Panc1 (cell line): ENCODE data around the gene EID2B. TPM values are rescaled to one million over a fixed set of nuclear protein-coding genes. Genes with fewer than 3 reads are reported as not detected.

Source experiments
- ATAC-seq: fragments of 200-7000 bp; cut with Tn5 transposase; 2 replicates; pipeline ENCODE4 v1.9.1; 2020; ENCODE audit warnings: mild to moderate bottlenecking, moderate library complexity
- BruUV-seq: library from RNA; stranded (reverse); fragments of 400-500 nt; replicated peaks from 2 replicates; lab custom pipeline; 2021; lab: Mats Ljungman, UMichigan
- CTCF ChIA-PET: fragments of 300-600 bp; sonication (Branson Sonifier 250); formaldehyde crosslinking; loops from one replicate; lab custom pipeline; 2022; ENCODE audit warnings: antibody characterized with exemption; lab: Charles Lee
- POLR2A ChIA-PET: fragments of 300-600 bp; sonication (Branson Sonifier 250); formaldehyde crosslinking; loops from one replicate; lab custom pipeline; 2022; ENCODE audit warnings: antibody characterized with exemption; lab: Charles Lee
- DNase-seq: peaks from one replicate; pipeline ENCODE4 v3.0.0-alpha.2; 2010; ENCODE audit warnings: low read depth, low spot score
- H3K27ac ChIP-seq: 2 replicates; pipeline ENCODE4 v1.5.1; 2011; ENCODE audit warnings: mild to moderate bottlenecking, low read length, inconsistent platforms
- H3K27me3 ChIP-seq: fragments of 200-500 bp; sonication (Bioruptor generic); 2 replicates; pipeline ENCODE4 v1.6.0; 2014; ENCODE audit warnings: low read length, inconsistent platforms; ENCODE audit not compliant: control insufficient read depth, insufficient read depth
- H3K36me3 ChIP-seq: fragments of 200-500 bp; sonication (Bioruptor generic); 2 replicates; pipeline ENCODE4 v1.5.1; 2014; ENCODE audit warnings: inconsistent platforms, mild to moderate bottlenecking, low read length, moderate library complexity; ENCODE audit not compliant: control insufficient read depth, insufficient read depth
- H3K4me1 ChIP-seq: 2 replicates; pipeline ENCODE4 v1.5.1; 2011; ENCODE audit warnings: inconsistent platforms, mild to moderate bottlenecking, low read length, moderate library complexity; ENCODE audit not compliant: control insufficient read depth, insufficient read depth
- H3K4me3 ChIP-seq, 2 experiments: 2 replicates each; pipeline ENCODE4 v1.5.1; 2011 to 2012; ENCODE audit warnings: low read depth in 2 of 2, low read length in 2 of 2, mild to moderate bottlenecking in 2 of 2, inconsistent platforms in 1 of 2, moderate library complexity in 1 of 2
- H3K9me3 ChIP-seq: fragments of 200-500 bp; sonication (Bioruptor generic); 2 replicates; pipeline ENCODE4 v1.5.1; 2014; ENCODE audit warnings: low read depth, mild to moderate bottlenecking, inconsistent platforms, low read length, moderate library complexity; ENCODE audit not compliant: control insufficient read depth, insufficient read depth
- POLR2AphosphoS5 ChIP-seq: IDR thresholded peaks from 2 replicates; pipeline ENCODE4 v1.6.1; 2012; ENCODE audit warnings: mild to moderate bottlenecking, low read depth, low read length, moderate library complexity
- SIN3A ChIP-seq: IDR thresholded peaks from 2 replicates; pipeline ENCODE4 v1.6.1; 2012; ENCODE audit warnings: low read depth, mild to moderate bottlenecking, low read length, moderate library complexity, borderline replicate concordance; ENCODE audit not compliant: insufficient read depth
- TCF7L2 ChIP-seq: IDR thresholded peaks from 2 replicates; pipeline ENCODE4 v1.6.1; 2011; ENCODE audit warnings: mild to moderate bottlenecking, low read depth, low read length, inconsistent platforms
- in situ Hi-C: cut with HindIII; loops from 2 replicates; pipeline ENCODE4 v1.10.0; 2016; ENCODE audit warnings: low sequenced_read_pairs, low pct_unique_long_range_greater_than_20kb
- intact Hi-C: fragments of 100-400 bp; cut with micrococcal nuclease; formaldehyde crosslinking; loops from one replicate; pipeline ENCODE4 v1.10.0; 2022; ENCODE audit not compliant: unreplicated experiment
- total RNA-seq: library from RNA; stranded (reverse); gene quantifications from one replicate; pipeline ENCODE4 v1.2.1, GENCODE V29; 2021; ENCODE audit not compliant: unreplicated experiment
- TF ChIP-seq, protein P1 (sequence below), 2 experiments: IDR thresholded peaks; 2 replicates each; pipeline ENCODE4 v1.6.1; 2011 to 2012; ENCODE audit warnings: low read depth in 2 of 2, control low read depth in 1 of 2, low read length in 1 of 2, mild to moderate bottlenecking in 1 of 2, moderate library complexity in 1 of 2; ENCODE audit not compliant: insufficient read depth in 1 of 2
- TF ChIP-seq, protein P2 (sequence below): fragments of 450-650 bp; IDR thresholded peaks from 2 replicates; pipeline ENCODE4 v1.5.1; 2017; ENCODE audit warnings: mild to moderate bottlenecking

The EID2B gene
- total RNA-seq, 1 experiment from 2014 or later = 37.7 TPM

DNA sequence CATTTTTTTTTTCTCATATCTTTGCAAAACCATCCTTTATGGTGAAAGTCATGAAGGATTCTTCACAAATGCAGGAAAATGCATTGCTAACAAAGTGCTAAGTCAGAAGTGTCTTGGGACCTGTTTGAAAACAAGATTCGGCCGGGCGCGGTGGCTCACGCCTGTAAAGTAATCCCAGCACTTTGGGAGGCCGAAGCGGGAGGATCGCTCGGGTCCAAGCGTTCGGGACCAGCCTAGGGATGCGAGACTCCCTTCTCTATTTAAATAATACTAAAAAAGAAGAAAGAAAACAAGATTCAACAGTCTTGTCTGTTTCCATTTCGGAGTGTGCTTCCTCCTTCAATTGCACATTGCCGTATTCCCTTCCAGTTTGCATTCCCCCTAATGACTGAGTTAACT is 819 bp downstream of the EID2B start:
- peak; percentile 1 for ATAC-seq
- TF ChIP-seq, protein P1, sequence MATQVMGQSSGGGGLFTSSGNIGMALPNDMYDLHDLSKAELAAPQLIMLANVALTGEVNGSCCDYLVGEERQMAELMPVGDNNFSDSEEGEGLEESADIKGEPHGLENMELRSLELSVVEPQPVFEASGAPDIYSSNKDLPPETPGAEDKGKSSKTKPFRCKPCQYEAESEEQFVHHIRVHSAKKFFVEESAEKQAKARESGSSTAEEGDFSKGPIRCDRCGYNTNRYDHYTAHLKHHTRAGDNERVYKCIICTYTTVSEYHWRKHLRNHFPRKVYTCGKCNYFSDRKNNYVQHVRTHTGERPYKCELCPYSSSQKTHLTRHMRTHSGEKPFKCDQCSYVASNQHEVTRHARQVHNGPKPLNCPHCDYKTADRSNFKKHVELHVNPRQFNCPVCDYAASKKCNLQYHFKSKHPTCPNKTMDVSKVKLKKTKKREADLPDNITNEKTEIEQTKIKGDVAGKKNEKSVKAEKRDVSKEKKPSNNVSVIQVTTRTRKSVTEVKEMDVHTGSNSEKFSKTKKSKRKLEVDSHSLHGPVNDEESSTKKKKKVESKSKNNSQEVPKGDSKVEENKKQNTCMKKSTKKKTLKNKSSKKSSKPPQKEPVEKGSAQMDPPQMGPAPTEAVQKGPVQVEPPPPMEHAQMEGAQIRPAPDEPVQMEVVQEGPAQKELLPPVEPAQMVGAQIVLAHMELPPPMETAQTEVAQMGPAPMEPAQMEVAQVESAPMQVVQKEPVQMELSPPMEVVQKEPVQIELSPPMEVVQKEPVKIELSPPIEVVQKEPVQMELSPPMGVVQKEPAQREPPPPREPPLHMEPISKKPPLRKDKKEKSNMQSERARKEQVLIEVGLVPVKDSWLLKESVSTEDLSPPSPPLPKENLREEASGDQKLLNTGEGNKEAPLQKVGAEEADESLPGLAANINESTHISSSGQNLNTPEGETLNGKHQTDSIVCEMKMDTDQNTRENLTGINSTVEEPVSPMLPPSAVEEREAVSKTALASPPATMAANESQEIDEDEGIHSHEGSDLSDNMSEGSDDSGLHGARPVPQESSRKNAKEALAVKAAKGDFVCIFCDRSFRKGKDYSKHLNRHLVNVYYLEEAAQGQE (IDR thresholded peaks at IDR 0.05; ENCODE audit: insufficient read depth in 1 of 2, low read depth in 2 of 2, low read length in 1 of 2) = no peak
- TF ChIP-seq POLR2AphosphoS5 (no peak), SIN3A (no peak), TCF7L2 (no peak)
- TF ChIP-seq, protein P2, sequence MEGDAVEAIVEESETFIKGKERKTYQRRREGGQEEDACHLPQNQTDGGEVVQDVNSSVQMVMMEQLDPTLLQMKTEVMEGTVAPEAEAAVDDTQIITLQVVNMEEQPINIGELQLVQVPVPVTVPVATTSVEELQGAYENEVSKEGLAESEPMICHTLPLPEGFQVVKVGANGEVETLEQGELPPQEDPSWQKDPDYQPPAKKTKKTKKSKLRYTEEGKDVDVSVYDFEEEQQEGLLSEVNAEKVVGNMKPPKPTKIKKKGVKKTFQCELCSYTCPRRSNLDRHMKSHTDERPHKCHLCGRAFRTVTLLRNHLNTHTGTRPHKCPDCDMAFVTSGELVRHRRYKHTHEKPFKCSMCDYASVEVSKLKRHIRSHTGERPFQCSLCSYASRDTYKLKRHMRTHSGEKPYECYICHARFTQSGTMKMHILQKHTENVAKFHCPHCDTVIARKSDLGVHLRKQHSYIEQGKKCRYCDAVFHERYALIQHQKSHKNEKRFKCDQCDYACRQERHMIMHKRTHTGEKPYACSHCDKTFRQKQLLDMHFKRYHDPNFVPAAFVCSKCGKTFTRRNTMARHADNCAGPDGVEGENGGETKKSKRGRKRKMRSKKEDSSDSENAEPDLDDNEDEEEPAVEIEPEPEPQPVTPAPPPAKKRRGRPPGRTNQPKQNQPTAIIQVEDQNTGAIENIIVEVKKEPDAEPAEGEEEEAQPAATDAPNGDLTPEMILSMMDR = no peak
- no peak for DNase-seq
- BruUV-seq = no TSS peak
- intact Hi-C loops = loop anchor here (1.0 to 2.0 kb wide), 3 partner anchors 33 to 92 kb away; partner anchors contain the start of gene DLL3
- no peaks in the 10 kb centered on the region for H3K27me3 ChIP-seq
- H3K27ac ChIP-seq = peak overlapping the region; percentile 80
- POLR2A ChIA-PET = interaction anchor here (0.5 to 11.8 kb wide), 23 partner anchors 13 to 671 kb away, joined by 3 to 196 read pairs (median 5); partner anchors contain the start of genes DLL3, RPS16, SELENOV and SUPT5H
- CTCF ChIA-PET = interaction anchor here (0.8 to 6.8 kb wide), 31 partner anchors 11 to 366 kb away, joined by 3 to 193 read pairs (median 10); partner anchors contain the start of genes DLL3, DYRK1B, RPS16 and SUPT5H
- peak overlapping the region; percentile 35 to 56 for H3K4me3 ChIP-seq
- in situ Hi-C loops = no loop called here
- H3K4me1 ChIP-seq = peaks cover 25% of the 10 kb centered on the region
- H3K36me3 ChIP-seq = no peaks in the 10 kb centered on the region
- H3K9me3 ChIP-seq = no peaks in the 10 kb centered on the region

DNA sequence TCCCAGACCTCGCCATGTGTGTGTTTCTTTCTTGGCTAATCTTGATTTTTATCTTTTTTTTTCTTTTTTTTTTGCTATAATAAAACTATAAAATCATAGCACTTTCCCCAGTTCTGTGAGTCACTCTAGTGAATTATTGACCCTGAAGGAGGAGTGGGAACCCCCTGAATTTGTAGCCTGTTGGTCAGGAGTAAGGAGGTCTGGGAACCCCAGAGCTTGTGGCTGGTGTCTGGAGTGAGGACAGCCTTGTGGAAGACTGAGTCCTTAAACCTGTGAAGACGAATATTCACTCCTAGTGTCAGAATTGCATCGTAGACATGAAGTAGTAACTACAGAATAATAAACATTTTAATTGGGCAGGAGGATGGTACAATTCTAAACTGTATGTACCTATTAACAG is 7.4 kb downstream of the EID2B start:
- no peak for DNase-seq
- POLR2A ChIA-PET = interaction anchor here (0.6 to 11.8 kb wide), 10 partner anchors 16 to 336 kb away, joined by 3 to 196 read pairs (median 4); partner anchors contain the start of genes DYRK1B, MED29 and RPS16
- intact Hi-C loops = no loop called here

More for the DNA sequence above, 7.4 kb downstream of the EID2B start:
- TF ChIP-seq SIN3A (no peak), TCF7L2 (no peak), POLR2AphosphoS5 (no peak)
- TF ChIP-seq, protein P2 = no peak
- TF ChIP-seq, protein P1 (IDR thresholded peaks at IDR 0.05; ENCODE audit: insufficient read depth in 1 of 2, low read depth in 2 of 2, low read length in 1 of 2) = no peak
- no peak overlapping the region for H3K4me3 ChIP-seq
- H3K27me3 ChIP-seq = no peaks in the 10 kb centered on the region
- no TSS peak for BruUV-seq
- in situ Hi-C loops = no loop called here
- ATAC-seq = no peak
- CTCF ChIA-PET = interaction anchor here (0.6 to 2.4 kb wide), 16 partner anchors 8 to 615 kb away, joined by 3 to 15 read pairs (median 6); partner anchors contain the start of genes EID2 and SELENOV
- H3K36me3 ChIP-seq = no peaks in the 10 kb centered on the region
- peaks cover 3% of the 10 kb centered on the region; the same call in 1 of the 2 replicates for H3K4me1 ChIP-seq
- H3K27ac ChIP-seq = no peak overlapping the region
- H3K9me3 ChIP-seq = no peaks in the 10 kb centered on the region
